Glomerular endothelial cell (primary cell): ENCODE results near the gene SLC6A5. TPM values are rescaled to one million over a fixed set of nuclear protein-coding genes. Genes with fewer than 3 reads are reported as not detected.

Experiments used
- DNase-seq: peaks from one replicate; pipeline ENCODE4 v3.0.0-alpha.2; 2011; ENCODE audit warnings: low read depth, low spot score; ENCODE audit errors: extremely low read depth
- total RNA-seq: library from RNA; depleted of rRNA; stranded (reverse); fragments of >200 nt; gene quantifications from 2 replicates; pipeline ENCODE4 v1.2.3, GENCODE V29; 2015

The SLC6A5 gene
- total RNA-seq, 1 donor from 2014 or later, result not detected

DNA sequence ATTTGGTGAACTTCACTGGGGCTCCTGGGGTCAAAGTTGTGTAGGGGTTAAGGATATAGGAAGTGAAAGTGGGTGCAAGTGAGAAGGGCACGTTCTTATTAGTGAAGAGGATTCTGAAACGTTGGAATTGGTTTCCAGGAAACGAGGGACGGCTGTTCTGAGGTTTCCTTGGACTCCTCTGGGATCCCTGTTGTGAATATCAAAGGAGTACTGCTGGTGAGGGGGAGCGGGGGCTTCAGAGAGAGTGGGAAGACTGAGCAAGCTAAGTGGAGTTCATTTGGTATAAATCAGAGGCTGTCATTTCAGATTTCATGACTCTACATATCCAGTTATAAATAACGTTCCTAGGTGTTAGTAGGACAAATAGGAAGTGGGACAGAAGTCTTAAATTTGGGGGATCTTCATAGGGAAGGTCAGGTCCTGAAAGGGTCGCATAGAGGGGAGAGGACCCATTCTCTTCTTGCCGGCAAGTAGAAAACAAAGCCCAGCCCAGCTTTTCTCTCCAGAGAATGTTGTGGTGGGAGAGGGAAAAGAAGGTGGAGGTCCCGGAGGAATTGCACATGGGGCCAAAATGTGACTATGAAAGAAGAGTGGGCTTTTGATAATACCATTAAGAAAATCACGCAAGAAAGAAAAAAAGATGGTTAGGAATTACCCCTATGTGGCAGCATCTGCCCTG, 68.9 kb downstream of the SLC6A5 start:
- no peak for DNase-seq

DNA sequence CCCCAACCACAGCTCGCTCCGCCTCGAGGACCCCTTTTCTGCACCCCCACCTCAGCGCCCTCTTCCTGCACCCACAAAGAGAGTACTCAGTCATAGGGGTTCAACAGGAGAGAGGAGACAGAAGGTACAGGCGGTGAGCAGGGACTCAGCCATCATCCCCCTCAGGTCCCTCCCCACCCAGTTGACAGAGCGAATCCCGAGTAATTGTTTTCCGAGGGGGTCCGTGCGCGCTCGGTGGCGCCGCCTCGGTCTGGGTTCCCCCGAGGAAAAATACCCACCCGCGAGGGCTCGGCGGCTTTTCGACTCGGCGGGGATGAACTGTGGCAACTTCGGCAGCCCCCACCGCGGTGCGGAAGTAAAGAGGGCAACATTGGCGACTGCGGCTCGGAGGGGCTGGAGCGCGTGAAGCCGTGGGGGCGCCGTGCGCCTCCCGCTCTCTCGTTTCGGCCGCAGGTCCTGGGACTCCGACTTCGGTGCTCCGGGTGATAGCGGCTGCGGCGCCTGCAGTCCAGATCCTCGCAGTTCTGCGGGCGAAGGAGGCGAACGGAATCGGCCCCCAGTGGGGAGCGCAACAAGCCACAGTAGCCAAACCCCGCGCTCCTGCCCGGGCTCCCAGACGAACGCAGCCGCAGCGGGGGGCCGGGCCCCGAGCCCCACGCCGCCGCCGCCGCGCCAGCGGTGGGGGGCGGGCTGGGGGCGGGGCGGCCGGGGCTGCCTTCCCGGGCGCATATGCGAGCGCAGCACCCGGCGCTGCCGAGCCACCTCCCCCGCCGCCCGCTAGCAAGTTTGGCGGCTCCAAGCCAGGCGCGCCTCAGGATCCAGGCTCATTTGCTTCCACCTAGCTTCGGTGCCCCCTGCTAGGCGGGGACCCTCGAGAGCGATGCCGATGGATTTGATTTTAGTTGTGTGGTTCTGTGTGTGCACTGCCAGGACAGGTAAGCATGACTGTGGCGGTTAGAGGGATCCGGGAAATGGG, 69.7 kb downstream of the SLC6A5 start, which contains the start of gene NELL1:
TSS of gene NELL1 (plus strand) at position 743 of the 976 bp plus-strand sequence.
- no peak for DNase-seq

DNA sequence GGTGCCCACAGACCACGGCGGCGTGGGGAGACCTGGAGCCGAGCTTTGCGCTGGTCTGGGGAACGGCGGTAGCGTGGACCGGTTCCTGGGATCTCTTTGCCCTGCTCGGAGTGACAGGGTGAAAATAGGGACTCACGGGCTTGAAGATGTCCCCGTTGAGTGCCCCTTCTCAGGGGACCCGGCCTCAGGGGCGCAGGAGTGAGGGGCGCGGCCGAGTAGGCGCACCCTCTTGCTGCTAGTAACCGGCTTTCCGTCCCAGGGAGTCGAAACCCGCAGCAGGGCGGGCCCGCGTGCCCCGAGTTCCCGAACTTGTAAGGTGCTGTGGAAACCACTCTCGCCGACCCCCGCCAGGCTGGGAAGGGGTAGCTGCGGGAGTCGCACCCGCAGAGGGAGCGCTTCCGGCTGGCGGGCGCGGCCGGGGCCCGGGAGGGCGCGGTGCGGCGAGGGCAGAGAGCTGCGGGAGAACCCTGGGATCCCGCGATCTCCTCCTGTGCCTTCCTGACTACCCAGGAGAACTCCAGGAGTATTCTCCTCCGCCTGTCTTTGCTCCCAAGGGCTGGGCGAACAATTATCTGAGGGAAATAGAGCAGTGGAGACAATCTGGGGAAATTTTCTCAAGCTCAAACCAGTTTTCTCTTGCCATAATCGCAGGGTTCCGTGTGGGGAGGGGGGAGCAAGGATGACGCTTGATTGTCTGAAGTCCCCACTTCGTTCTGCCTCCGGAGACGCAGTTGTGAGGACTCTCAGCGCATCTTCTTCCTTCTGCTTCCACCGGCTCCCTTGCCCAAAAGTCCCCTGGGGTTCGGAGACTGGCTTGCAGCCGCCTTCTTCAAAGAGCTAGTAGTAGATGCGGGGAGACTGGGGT, 70.6 kb downstream of the SLC6A5 start:
- DNase-seq, result no peak

DNA sequence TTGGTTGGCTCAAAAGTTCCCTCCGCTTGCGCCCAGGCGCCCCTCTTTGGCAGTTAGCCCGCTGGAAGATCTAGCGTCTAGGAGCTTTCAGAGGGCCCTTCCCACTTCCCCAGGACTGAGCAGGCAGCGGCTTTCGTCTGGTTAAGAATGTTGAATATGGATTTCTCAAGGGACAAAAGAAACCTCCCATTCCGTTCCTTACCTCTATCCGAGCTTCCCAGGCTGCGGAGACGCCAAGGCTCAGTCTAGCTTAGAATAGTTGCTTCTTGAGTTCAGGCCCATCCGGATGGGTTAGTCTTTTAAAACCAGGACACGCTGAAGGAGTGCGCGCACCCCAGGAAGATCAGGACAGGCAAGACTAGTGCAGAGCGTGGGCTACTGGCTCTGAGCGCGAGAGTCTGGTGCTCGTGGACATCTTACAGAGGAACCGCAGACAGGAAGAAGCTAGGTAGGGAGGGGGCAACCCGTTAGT, 71.6 kb downstream of the SLC6A5 start:
- no peak for DNase-seq

DNA sequence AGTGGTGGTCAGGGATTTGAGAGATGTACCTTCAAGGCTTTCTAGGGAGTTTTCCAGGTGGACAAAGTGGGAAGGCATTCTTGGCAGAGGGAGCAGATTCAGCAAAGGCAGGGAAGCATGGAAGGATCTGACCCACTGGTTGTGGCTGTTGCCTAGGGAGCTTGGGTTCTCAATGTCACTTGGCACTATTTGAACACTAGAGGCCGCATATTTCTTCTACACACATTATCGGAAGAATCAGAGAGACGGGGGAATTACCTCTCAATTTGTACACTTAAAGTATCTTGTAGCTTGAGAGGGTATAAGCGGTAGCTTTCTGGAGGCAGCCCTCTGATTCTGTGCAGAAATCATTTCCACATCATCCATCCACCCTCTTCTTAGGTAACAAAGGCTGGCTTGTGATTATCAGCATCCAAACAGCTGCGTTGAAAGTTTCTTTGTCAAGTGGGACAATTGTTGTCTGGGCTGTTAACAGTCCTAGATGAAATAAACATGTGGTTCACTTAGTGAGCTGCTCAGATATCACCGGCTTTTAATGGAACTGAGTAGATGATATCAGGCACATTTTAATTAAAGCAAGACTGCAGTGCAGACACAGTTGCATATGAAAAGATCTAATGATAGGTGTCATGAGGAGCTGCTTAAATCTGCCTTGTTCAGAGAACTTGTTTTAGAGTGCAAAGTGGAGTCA, 72.6 kb downstream of the SLC6A5 start:
- DNase-seq, result no peak

DNA sequence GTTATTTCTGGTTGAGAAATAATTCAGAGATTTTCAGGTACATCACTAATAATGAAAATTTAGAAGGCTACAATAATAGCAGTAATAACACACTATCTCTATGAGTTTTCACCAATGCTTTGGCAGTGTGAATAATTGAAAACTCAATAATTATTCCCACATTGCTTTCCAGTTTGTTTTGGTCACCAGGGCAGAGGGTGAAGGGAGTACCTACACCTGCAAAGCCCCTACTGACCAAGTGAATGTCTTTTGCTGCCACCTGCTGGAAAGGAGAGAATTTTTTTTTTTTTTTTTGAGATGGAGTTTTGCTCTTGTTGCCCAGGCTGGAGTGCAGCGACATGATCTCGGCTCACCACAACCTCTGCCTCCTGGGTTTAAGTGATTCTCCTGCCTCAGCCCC, 73.2 kb downstream of the SLC6A5 start:
- no peak for DNase-seq

DNA sequence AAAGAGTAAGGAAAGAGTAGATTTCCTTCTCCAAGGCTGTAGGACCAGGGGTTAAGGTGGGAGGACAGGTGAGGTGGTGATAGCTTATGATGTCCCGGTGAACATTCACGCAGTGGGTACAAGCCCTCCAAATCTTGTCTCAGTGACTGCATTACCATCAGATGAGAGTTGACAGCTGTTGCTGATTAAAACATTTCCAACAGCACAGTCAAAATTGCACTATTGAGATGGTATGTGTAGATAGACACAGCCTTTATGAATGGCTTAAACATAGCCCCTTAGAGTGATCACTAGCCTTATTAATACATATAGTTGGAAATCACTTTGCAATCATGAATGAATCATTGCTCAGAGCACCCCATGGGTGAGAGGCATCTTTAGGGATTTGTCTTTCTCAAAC, 77.2 kb downstream of the SLC6A5 start:
- DNase-seq, result no peak

DNA sequence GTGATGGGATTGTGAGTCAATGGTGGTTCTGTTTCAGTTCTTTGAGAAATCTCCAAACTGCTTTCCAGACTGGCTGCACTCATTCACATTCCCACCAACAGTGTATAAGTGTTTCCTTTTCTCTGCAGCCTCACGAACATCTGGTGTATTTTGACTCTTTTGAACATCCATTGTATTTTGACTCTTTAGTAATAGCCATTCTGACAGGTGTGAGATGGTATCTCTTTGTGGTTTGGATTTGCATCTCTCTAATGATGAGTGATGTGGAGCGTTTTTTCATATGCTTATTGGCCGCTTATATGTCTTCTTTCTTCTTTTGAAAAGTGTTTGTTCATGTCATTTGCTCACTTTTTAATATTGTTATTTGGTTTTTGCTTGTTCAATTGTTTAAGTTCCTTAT, 89.4 kb downstream of the SLC6A5 start:
- DNase-seq, result no peak

DNA sequence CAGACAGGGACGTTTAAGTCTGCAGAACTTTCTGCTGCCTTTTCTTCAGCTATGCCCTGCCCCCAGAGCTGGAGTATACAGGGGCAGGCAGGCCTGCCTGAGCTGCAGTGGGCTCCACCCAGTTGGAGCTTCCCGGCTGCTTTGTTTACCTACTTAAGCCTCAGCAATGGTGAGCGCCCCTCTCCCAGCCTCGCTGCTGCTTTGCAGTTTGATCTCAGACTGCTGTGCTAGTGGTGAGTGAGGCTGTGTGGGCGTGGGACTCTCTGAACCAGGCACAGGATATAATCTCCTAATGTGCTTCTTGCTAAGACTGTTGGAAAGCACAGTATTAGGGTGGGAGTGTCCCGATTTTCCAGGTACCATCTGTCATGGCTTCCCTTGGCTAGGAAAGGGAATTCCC, 108.5 kb downstream of the SLC6A5 start:
- DNase-seq, result no peak

Other genes starting within 250 kb of the SLC6A5 start
- 48.8 and 78.6 TPM in 2 replicates for gene HTATIP2, start 235.9 kb upstream of the SLC6A5 start, total RNA-seq
- gene PRMT3, start 211.9 kb upstream of the SLC6A5 start, total RNA-seq, result 7.8 and 7.9 TPM in 2 replicates
- not detected in 2 replicates for gene NELL1, start 70.0 kb downstream of the SLC6A5 start, total RNA-seq